ENCODE results near the gene MVB12B.

Gene MVB12B

DNA sequence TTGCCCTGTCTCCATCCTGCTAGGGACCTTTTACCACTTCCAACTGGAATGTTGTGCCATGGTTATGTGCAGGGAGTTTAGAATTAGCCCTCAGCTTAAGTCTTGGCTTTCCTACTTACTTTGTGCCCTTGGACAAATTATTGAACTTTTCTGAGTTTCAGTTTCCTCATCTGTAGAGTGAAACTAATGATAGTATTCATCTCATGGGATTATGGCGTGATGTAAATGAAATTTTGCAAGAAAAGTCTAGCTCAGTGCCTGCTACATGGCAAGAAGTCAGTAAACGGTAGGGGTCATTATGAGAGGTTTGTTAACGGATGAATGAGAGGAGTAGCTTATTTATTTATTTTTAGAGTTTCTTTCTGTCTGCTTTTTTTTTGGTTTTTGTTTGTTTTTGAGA is 1.8 kb downstream of the MVB12B start:
- TF ChIP-seq, protein P1, sequence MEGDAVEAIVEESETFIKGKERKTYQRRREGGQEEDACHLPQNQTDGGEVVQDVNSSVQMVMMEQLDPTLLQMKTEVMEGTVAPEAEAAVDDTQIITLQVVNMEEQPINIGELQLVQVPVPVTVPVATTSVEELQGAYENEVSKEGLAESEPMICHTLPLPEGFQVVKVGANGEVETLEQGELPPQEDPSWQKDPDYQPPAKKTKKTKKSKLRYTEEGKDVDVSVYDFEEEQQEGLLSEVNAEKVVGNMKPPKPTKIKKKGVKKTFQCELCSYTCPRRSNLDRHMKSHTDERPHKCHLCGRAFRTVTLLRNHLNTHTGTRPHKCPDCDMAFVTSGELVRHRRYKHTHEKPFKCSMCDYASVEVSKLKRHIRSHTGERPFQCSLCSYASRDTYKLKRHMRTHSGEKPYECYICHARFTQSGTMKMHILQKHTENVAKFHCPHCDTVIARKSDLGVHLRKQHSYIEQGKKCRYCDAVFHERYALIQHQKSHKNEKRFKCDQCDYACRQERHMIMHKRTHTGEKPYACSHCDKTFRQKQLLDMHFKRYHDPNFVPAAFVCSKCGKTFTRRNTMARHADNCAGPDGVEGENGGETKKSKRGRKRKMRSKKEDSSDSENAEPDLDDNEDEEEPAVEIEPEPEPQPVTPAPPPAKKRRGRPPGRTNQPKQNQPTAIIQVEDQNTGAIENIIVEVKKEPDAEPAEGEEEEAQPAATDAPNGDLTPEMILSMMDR (conservative IDR thresholded peaks at IDR 0.05; ENCODE audit: control insufficient read depth, insufficient read depth, low read depth, low read length), result no peak

GRCh38 chr9:126329476-126330275 is 3.0 kb downstream of the MVB12B start:
- no peak for DNase-seq (ENCODE audit: low read depth)
- H3K4me3 ChIP-seq (ENCODE audit: control insufficient read depth, low read depth, low read length), result no peak overlapping the region

More for the DNA sequence above, 1.8 kb downstream of the MVB12B start:
- no peak for DNase-seq (ENCODE audit: low read depth)
- H3K4me3 ChIP-seq (ENCODE audit: control insufficient read depth, low read depth, low read length), result no peak overlapping the region

GRCh38 chr9:126330536-126330935 is 3.9 kb downstream of the MVB12B start:
- no peak for DNase-seq (ENCODE audit: low read depth)
- TF ChIP-seq, protein P1 (conservative IDR thresholded peaks at IDR 0.05; ENCODE audit: control insufficient read depth, insufficient read depth, low read depth, low read length), result no peak
- no peak overlapping the region for H3K4me3 ChIP-seq (ENCODE audit: control insufficient read depth, low read depth, low read length)

More at GRCh38 chr9:126329476-126330275, 3.0 kb downstream of the MVB12B start:
- TF ChIP-seq, protein P1 (conservative IDR thresholded peaks at IDR 0.05; ENCODE audit: control insufficient read depth, insufficient read depth, low read depth, low read length), result no peak

GRCh38 chr9:126331964-126332748 is 5.5 kb downstream of the MVB12B start:
- TF ChIP-seq, protein P1 (conservative IDR thresholded peaks at IDR 0.05; ENCODE audit: control insufficient read depth, insufficient read depth, low read depth, low read length), result no peak
- DNase-seq (ENCODE audit: low read depth), result no peak
- no peak overlapping the region for H3K4me3 ChIP-seq (ENCODE audit: control insufficient read depth, low read depth, low read length)

- no peak for DNase-seq (ENCODE audit: low read depth)
Measured at GRCh38 chr9:126334721-126335621, 8.3 kb downstream of the MVB12B start.

More at GRCh38 chr9:126334721-126335621, 8.3 kb downstream of the MVB12B start:
- H3K4me3 ChIP-seq (ENCODE audit: control insufficient read depth, low read depth, low read length), result no peak overlapping the region
- TF ChIP-seq, protein P1 (conservative IDR thresholded peaks at IDR 0.05; ENCODE audit: control insufficient read depth, insufficient read depth, low read depth, low read length), result no peak

Data from fibroblast of mammary gland (primary cell).